ENCODE data around the gene GP9.
A peak's percentile ranks its signal among the peaks of the same experiment; 100 is the strongest.

The GP9 gene

DNA sequence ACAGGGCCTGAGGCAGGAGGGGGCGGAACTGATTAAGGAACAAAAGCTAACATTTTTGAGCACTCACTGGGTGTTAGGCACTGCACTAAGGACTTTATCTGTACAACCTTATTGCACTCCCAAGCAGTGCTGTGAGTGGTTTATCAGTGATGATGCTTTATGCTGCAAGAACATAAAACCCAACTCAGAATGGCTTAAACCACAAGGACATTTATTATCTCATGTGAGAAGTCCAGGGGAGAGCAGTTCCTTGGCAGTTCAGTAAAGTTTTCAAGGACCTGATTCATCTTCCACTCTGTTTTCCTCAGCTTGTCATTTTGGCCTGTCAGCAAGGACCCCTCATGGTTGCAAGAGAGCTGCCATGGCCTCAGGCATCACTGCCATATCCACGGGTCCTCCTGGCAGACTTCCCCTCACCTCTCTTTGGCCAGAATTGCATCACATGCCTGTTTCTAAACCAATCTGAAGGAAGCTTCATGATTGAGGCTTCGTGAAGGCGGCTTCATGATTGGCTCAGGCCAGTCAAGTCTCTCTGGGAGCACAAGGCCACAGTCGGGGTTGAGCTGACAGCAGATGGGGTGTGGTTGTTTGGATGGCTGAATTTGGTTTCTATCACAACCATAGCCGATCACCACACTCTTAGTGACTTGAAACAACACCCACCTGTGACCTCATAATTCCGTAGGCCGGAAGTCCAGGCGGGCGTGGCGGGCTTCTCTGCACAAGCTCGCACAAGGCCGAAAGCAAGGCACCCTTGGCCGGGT, 43.7 kb upstream of the GP9 start:
- no peak for TF ChIP-seq CTCF (IDR thresholded peaks at IDR 0.05; ENCODE audit: extremely low read depth, missing control alignments)
- DNase-seq (ENCODE audit: low spot score) = peak; percentile 76

DNA sequence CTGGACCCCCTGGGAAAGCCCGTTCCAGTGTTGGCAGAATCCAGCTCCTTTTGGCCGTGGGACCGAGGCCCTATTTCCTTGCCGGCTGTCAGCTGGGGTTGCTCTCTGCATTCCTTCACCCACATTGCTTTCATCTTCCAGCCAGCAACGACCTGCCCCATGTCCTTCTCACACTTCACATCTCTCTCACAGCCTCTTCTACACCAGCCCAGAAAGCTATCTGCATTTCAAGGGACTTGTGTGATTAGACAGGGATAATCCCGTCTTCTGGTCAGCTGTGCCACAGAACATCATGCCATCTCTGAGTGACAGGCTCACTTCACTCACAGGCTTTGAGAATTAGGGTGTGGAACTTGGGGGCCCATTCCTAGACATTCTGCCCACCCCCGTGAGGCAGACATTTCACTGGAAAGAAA, 43.1 kb upstream of the GP9 start:
- no peak for DNase-seq (ENCODE audit: low spot score)
- no peak for TF ChIP-seq CTCF (IDR thresholded peaks at IDR 0.05; ENCODE audit: extremely low read depth, missing control alignments)

GRCh38 chr3:129018271-129018670, 42.3 kb upstream of the GP9 start:
- TF ChIP-seq CTCF (IDR thresholded peaks at IDR 0.05; ENCODE audit: extremely low read depth, missing control alignments) = no peak
- DNase-seq (ENCODE audit: low spot score) = no peak

GRCh38 chr3:129018751-129019150, 41.8 kb upstream of the GP9 start:
- no peak for DNase-seq (ENCODE audit: low spot score)

GRCh38 chr3:129019266-129019665, 41.3 kb upstream of the GP9 start:
- TF ChIP-seq CTCF (IDR thresholded peaks at IDR 0.05; ENCODE audit: extremely low read depth, missing control alignments) = no peak
- DNase-seq (ENCODE audit: low spot score) = no peak

More at GRCh38 chr3:129018751-129019150, 41.8 kb upstream of the GP9 start:
- TF ChIP-seq CTCF (IDR thresholded peaks at IDR 0.05; ENCODE audit: extremely low read depth, missing control alignments) = no peak

DNA sequence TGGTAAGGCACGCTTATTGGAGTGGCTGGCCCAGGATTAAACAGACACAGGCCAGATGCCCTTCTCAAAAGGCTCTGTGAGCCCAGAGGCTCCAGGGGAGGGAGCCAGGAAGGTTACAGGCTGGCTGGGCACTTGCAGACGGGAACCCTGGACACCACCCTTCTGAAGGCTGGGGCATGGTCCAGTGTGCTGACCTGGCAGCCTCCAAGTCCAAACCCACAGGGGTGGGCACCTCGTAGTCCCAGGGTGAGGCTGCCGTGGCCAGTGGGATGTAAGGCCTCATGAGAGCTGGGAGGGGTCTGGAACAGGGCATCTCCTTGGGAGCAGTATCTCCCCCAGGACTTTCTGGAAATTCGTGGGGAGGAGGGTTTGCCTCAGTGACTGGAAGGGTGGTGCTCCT, 39.9 kb upstream of the GP9 start:
- no peak for TF ChIP-seq CTCF (IDR thresholded peaks at IDR 0.05; ENCODE audit: extremely low read depth, missing control alignments)
- DNase-seq (ENCODE audit: low spot score) = no peak

- no peak for TF ChIP-seq CTCF (IDR thresholded peaks at IDR 0.05; ENCODE audit: extremely low read depth, missing control alignments)
- no peak for DNase-seq (ENCODE audit: low spot score)
These were observed 39.4 kb upstream of the GP9 start for GRCh38 chr3:129021140-129021551.

Data from GM20000 (cell line).